Tongue (tissue), 2 donors: ENCODE measurements around the gene NOPCHAP1. TPM values are rescaled to one million over a fixed set of nuclear protein-coding genes. Genes with fewer than 3 reads are reported as not detected.
A peak's percentile ranks its signal among the peaks of the same experiment; 100 is the strongest.
"Not testable (repeated sequence)": the region's sequence is repeated elsewhere in the genome, so short reads cannot be mapped to it uniquely, and the experiment has no call there.

Experiments used
- DNase-seq: peaks from one replicate; pipeline ENCODE4 v3.0.0-alpha.2; 2015
- total RNA-seq: library from RNA; depleted of rRNA; stranded (reverse); fragments of >200 nt; gene quantifications from one replicate; pipeline ENCODE4 v1.2.3, GENCODE V29; 2014

NOPCHAP1 gene, protein sequence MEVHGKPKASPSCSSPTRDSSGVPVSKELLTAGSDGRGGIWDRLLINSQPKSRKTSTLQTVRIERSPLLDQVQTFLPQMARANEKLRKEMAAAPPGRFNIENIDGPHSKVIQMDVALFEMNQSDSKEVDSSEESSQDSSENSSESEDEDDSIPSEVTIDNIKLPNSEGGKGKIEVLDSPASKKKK
- total RNA-seq, result 5.4 TPM

DNA sequence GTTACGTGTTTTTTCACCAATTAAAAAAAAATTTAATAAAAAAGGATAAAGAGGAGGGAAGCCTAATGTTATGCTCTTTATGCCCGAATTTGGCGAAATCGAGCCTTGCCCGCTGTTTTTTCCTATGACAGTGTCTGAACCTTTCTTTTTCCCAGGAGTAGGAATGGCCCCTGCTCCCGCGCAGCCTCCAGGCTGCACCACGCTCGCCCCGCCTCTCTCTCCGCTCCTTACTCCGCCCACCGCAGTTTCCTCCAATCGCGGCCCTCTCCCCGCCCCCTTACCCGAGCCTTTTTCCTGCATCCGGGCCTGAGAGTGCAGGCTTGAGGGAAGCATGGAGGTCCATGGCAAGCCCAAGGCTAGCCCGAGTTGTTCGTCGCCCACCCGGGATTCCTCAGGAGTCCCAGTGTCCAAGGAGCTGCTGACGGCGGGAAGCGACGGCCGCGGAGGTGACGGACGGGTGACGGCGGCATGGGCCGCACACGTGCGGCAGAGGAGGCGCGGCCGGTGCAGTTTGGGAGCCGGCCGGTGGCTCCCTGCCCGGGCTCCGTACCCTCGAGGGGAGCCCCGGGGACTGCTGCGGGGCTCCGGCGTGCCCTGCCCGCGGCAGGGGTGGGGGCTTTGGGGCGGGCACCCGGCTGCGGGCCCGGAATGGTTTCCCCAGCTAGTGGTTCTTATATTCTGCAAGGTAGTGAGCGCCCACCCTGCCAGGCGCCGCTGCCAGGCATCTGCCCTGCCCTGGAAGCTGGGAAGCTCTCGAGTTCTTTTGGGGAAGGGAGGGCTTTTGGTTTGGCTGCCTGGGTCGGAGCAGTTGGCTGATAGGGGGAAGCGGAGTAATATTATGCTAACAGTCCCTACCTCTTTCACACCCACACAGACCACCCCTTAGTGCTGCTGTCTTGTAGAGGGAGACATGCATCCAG lies at the start of gene NOPCHAP1:
Gene NOPCHAP1 (plus strand): TSS at position 295 of the 920 bp plus-strand sequence. CDS start 37 bp downstream, at position 332.
- peak; percentile 97 for DNase-seq

DNA sequence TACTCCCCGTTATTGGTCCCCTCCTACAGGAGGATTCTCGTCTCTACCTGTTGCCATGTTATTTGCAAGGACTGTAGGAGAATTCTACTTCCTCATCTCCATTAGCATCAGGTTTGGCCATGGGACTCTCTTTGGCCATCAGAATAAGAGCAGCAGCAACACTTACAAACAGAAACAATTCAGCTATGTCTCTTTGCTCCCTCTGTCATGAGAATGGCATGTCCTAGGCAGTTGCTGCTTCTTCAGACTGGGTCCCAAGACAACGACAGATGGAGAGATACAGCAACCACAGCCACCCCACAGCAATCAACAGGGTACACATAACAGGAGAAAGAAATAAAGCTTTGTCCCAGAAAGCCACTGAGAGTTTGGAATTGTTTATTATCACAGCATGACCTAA lies 47.7 kb upstream of the NOPCHAP1 start:
- DNase-seq, result peak; percentile 3

DNA sequence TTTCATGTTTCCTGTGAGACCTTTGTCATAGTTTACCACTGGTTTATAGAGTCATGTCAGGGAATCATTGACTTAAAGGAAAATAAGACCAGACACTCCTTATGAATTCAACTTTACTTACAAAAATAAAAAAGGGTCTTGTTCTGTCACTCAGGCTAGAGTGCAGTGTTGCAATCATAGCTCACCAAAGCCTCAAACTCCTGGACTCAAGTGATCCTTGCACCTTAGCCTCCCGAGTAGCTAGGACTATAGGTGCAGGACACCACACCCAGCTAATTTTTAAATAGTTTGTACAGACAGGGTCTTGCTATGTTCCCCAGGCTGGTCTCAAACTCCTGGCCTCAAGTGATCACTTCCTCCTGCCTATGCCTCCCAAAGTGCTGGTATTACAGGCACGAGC lies 47.0 kb upstream of the NOPCHAP1 start:
- DNase-seq, result no peak

DNA sequence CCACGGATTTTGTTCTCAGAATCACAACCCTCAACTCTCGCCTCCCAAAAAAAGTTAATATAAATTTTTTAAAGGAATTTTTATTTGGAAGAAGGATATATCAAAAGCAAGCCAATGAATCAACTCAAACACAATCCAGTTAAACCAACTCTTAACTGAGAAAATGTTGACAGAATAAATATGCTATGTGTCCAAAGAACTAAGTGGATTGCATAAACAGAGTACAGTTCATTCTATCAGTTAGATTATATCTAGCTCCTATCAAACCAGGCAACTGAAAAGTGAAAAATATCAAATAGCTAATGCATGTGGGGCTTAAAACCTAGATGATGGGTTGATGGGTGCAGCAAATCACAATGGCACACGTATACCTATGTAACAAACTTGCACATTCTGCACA lies 44.7 kb upstream of the NOPCHAP1 start:
- DNase-seq, result no peak

DNA sequence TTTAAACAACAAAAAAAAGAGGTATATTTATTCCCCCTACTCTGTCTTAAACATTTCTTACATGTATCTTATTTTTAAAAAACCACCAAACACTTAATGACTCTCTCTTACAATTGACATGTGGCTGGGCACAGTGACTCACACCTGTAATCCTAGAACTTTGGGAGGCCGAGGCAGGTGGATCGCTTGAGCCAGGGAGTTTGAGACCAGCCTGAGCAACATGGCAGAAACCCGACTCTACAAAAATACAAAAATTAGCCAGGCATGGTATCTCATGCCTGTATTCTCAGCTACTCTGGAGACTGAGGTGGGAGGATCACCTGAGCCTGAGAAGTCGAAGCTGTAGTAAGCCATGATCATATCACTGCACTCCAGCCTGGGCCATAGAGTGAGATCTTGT lies 44.0 kb upstream of the NOPCHAP1 start:
- no peak for DNase-seq

DNA sequence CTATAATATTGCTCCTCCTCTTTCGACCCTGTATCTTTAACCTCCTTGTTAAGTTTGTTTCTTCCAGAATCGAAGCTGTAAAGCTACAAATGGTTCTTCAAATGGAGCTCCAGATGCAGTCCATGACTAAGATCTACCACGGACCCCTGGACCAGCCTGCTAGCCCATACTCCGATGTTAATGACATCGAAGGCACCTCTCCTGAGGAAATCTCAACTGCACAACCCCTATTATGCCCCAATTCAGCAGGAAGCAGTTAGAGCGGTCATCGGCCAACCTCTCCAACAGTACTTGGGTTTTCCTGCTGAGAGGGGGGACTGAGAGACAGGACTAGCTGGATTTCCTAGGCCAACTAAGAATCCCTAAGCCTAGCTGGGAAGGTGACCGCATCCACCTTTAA lies 42.7 kb upstream of the NOPCHAP1 start:
- DNase-seq, result not testable (repeated sequence)

DNA sequence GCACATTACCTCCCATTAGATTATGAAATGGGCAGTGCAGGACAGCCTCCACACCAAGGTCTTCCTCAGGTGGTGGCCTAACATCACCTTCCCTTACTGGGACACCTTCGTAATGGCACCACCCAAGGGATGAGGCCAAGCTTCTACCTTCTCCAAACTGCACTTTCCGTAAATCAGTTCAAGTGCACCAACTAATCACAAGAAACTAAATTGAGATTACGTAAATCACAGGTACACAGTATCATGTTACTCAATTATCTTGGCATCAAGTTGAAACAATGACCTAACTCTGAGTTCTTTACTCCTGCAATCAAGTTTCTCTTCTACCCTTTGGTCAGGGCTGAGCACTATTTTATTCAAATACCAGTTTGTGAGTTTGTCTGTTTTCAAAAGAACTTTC lies 41.9 kb upstream of the NOPCHAP1 start:
- DNase-seq, result no peak

DNA sequence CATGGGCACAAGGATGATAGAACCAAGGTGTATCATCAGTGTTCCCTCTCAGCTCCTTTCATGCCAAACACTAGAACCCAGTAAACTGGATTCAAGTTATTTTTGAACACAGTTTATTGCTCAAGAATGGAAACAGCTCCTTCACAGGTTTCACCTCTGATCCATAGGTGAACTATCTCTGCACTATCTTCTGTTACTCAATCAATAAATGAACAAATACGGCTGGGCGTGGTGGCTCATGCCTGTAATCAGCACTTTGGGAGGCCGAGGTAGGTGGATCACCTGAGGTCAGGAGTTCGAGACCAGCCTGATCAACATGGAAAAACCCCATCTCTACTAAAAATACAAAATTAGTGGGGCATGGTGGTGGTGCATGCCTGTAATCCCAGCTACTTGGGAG lies 37.4 kb upstream of the NOPCHAP1 start:
- DNase-seq, result not testable (repeated sequence)

DNA sequence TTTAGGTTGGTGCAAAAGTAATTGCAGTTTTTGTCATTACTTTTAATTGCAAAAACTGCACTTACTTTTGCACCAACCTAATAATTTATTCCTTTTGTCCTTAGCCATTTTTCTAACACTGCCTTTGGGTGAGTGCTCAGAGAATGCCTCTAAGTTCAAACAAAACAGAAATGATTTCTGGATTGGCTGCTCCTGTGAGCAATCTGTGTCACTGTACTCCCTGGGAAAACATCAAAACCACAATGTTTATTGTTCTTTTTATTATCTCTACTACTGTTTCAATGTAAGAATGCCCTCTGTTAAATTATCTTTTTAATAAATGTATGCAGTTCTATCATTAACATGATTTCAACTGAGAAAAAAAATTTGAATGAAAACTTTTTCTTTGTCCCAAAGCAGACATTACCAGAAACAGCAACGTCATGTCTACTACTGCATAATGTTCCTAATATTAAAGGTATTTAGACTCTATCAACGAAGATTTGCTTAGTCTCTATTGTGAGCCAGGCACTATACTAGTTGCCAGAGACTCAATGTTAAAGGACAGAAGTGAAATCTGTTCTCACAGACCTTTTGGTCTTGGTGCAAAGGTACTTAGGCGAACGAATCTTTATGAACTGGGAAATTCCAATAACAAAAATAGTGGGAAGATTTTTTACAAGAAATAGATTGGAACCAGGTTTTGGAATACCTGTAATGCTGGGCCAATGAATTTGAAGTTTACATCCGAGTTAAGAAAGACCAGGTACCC lies 34.2 kb upstream of the NOPCHAP1 start:
- no peak for DNase-seq

DNA sequence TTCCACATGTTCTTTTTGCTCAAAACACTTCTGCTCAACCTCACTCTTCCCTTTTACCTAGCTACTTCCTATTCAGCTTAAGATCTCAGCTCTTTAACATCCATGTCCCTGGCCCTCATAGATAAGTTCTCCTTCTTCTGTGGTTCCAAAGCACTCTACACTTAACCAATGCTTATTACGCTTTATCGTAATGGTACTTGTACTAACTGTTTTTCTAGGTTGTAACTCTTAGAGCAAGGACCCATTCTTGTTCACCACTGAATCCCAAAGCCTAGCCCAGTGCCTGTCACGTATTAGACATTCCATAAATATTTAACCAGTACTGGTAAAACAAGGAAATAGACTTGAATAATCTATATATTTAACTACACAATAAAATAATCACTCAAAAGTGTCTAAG lies 33.3 kb upstream of the NOPCHAP1 start:
- no peak for DNase-seq

DNA sequence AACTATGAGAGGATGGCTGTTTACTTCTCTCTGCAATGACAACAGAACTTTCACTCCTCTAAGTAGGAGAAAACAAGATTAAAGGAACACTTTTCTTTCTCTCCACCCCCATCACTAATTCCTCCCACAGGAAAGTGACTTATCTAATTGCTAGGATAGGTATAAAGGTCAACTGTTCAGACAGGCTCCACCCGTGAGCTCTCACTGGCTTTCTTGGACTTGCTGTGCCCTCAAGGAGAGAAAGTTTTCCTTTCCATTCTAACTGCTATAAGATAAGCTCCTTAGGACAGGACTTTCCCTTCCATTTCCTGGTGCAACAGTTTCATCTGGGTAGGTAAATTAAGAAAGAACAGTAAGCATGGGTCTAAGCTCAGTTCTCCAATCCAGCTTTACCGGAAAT lies 32.8 kb upstream of the NOPCHAP1 start:
- DNase-seq, result no peak

DNA sequence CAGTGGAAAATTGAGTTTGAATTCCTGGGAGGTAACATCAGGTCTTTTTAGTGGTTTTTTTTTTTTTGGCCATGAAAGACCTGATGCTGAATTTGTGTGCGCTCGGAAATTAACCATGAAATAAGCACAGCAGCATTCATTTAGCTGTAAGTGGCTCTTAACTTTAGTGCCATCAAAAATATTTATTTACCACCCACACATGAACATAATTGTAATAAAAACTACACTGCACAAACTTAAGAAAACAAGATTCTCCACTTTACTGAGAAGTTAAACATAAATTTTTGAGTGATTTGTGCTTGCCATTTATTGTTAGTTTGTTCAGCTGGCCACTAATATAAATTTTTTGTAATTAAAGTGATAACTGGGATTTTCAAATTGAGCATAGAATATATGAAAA lies 30.4 kb upstream of the NOPCHAP1 start:
- no peak for DNase-seq

DNA sequence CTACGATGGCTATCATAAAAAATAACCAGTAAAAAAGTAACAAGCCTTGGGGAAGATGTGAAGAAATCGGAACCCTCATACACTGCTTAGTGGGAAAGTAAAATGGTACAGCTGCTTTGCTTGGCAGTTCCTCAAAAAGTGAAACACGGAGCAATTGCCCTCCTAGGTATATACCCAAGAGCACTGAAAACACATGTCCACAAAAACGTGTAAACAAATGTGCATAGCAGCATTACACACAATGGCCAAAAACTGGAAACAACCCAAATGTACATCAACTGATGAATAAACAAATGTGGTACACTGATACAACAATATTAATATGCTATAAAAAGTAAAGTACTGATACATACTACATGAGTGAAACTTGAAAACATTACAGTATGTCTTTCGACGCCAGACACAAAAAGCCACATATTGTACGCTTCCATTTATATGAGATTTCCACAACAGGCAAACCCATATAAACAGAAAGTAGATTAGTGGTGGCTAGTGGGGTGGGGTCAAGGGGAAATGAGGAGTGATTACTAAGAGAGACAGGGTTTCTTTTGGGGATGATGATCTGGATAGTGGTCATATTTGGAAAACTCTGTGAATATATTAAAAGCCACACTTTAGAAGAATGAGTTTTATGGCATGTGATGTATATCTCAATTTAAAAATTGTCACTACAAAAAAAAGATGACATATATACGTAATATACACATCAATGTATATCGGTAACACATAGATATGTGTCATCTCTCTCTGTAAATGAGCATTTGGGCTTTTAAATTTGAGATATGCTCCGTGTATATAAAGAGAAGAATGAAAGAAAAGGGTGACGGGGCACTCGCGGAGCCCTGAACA lies 29.0 kb upstream of the NOPCHAP1 start:
- DNase-seq, result peak; percentile 9

DNA sequence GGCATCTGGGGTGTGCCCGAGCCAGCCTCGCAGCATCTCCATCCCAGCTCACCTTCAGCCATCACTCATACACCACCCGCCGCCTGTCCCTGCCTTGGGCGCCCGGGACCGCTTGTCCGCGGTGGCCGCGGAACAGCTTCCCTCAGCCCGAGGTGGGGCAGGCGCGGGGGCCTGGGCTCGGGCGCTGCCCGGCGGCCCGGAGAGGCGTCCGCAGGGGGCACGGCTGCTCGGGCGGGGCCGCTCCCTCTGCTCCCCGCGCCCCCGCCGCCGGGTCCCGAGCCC lies 28.5 kb upstream of the NOPCHAP1 start:
- no peak for DNase-seq

DNA sequence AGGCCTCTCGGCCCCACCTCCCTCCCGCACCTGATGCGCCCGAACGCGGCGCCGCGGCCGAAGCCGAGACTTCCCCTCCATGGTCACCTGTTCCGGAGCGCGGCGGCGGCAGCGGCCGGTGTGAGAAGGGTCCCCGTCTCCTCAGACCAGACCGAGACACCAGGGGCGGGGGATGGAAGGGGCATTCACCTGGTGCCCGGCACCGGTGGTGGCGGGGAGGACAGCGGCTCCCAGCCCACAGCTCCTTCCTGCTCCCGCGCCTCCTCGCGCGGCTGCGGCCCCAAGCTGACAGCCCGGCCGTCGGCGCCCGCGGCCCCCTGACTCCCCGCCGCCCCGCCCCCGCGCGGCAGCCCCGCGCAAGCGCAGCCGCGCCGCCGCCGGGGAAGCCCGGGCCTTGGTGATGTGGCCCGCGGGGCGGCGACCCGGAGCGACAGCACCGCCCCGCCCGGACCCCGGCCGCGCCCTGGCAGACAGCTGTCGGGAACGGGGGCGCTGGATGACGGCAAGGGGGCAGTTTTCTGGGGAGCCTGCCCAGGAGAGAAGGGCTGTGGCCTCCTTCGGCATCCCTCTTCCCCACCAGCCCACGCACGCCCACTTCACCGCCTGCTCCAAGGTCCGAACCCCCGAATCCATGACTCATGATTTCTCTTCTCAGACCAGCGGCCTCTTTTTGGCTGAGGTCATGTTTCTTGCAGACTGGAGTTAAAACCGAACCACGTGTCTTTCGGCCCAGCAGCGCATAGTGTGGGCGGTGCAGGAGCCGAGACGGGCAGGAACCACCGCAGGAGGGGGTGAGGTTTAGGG lies 27.9 kb upstream of the NOPCHAP1 start, which contains the start of gene SLC41A2:
Gene SLC41A2 (minus strand): TSS at position 290 of the 804 bp plus-strand sequence. CDS start 29,763 bp downstream, outside the sequence.
- peak; percentile 83 for DNase-seq

DNA sequence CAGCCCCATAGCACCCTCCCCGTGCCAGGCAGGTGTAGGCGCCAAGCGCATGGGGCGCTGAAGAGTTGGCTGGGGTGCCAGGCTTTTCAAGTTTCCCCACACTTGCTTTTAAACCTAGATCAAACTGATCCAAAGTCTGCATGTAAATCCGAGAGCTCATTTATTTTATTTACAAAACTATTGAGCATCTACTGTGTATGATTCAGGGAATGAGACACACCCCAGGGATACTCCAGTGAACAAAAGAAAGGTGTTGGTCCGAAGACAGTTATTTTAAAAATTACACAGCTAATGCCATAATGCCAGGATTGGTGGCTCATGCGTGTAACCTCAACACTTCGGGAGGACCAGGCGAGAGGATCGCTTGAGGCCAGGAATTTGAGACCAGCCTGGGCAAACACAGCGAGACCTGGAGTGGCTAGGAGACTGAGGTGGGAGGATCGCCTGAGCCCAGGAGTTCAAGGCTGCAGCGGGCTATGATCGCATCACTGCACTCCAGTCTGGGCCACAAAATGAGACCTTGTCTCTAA lies 27.2 kb upstream of the NOPCHAP1 start:
- DNase-seq, result peak; percentile 2

DNA sequence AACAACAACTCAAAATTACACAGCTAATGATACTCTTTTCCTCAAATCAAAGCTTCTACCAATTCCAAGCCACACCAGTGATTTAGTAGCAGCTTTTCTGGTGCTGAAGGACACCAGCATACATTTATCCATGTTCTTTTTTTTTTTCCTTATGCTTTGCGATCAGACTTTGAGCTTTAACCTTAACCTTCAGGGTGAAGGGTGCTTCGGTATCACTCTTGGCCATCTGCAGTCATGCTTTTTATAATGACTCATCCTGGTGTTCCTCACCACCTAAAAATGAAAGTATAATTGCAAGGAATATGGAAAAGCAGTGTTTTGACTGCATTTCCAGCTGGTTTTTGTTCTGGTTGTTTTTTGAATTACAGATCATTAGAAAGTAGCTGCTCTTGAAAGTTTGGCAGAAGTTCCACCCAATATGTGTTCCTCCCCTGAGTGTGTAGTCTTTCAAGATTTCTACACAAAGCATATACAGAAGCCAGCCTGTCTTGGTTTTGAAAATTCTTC lies 26.7 kb upstream of the NOPCHAP1 start:
- DNase-seq, result peak; percentile 46

DNA sequence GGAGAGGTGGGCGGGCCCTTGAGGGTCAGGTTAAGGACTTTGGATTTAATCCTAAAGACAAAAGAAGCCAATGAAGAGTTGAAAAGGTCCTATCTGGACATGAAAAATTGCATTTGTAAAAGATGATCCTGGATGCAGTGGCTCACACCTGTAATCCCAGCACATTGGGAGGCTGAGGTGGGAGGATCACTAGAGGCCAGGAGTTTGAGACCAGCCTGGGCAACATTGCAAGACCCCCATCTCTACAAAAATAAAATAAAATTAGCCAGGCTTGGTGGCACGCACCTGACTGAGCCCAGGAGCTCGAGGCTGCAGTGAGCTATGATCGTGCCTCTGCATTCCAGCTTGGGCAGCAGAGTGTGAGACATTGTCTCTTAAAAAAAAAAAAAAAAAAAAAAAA lies 25.7 kb upstream of the NOPCHAP1 start:
- no peak for DNase-seq

DNA sequence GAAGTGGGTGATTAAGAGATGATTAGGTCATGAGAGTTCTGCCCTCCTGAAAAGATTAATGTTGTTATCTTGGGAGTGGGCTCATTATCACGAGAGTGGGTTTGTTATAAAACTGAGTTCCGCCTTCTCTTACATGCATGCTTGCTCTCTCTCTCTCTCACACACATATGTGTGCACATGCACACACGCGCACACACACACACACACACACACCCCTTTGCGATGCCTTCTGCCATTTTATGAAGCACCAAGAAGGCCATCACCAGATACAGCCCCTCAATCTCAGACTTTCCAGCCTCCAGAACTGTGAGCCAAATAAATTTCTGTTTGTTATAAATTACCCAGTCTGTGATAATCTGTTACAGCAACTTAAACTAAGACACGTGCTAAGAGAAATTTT lies 22.4 kb upstream of the NOPCHAP1 start:
- DNase-seq, result no peak

DNA sequence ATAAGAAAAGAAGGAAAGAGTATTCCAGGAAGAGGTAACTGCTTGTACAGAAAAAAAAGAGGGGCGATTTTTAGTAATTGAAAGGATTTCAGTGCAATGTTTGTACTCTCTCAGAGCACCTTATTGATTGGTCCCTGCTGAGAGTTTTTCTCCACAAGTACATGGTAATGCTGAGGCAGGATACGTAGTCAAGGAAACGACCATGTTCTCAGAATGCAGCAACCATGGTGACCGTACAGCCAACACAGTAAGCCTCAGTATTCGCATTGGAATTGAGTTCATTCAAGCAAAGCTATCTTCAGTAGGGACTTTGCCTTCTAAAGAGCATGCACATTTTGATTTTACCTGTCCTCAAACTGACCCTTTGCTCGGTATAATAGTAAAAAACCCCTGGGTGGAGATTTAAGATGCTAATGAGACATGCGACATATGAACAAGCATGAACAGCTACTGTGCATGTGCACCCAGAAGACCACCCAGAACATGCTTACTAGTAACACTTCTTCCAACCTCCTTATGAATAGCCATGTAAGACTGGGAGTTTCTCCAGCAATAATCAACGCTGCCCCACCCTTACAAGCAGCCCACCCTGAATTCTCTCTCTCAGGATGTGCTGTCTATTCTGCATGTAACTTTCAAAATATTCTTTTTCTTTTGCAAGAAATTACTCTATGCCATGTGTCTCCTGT lies 21.8 kb upstream of the NOPCHAP1 start:
- peak; percentile 37 for DNase-seq
